Measurements from ENCODE around the gene PRDX2.

Gene PRDX2

DNA sequence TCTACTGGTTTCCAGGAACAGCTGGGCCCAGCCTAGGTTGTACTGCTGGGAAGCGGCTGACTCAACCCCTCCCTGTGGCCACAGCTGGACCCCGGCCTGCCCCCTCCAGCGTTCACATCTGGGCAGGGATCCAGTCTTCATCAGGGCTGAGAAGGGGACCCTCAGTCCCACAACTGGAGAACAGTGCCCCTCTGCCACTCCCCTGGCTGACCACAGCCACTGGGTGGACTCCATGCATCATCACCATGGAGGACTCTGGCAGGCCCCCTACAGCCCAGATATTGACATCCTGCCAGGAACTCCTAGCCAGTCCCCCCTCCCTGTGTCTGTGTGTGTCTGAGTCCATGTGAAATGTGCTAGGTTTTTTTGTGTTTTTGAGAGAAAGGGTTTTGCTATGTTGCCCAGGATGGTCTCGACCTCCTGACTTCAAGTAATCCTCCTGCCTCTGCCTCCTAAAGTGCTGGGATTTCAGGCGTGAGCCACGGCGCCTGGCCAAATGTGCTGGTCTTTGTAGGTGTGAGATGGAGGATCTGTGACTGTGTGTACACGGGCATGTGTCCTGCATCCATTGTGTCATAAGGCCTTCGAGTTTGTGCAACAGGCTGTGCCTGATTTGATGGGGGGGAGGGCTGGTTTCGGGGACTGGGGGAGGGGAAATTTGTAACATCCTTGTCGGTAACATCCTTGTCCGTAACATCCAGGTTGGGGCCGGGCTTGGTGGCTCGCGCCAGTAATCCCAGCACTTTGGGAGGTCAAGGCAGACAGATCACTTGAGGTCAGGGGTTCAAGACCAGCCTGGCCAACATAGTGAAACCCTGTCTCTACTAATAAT lies 22.2 kb downstream of the PRDX2 start:
- no peak for DNase-seq

DNA sequence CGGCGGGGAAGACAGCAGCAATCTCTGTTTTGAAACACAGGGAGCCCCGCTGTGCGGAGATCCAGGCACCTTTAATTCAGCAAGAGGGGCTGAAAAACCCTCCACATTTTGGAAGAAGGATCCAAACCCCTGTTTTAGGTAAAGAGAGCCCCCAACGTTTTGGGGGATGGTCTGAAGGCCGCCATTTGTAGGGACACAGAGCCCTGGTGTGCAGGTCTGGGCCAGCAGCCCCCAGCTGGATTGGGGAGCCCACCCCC lies 22.8 kb downstream of the PRDX2 start:
- DNase-seq = no peak

DNA sequence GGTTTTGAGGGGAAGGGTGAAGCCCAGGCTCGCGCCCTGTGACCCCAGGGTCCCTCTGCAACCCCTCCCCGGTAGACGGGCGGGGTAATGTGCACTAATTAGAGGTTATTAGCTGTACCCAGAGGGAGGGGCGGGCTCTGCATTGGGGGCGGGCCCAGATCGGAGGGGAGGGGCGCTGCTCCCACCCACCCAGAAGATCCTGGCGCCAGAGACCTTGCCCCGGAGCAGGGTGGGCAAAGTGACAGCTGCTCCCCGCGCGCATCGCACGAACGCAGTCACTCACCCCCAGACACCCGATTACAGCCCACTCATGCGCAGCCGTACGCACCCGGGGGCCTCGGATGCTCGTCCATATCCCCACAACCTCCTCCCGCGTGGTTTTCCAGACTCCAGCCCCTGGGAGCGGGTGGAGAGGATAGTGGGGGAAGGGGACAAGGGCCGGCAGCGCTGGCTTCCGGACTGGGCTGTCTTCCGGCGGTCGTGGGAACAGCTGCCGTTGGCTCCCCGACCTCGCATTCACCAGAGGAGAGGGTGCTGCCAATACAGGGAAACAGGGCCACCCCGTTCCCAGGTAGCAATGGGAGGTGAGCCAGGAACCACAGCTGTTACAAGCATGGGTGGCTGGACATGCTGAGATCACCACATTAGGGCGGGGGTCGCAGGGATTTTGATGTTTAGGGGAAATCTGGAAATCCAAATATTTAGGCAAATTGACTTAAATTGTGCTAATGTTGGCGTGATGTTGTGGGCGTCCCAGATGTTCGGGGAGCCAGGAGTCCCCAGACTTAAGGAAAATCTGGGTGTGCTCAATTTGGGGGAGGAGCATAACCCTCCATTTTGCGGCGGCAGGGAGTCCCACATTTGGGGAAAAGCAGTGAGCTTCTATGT lies 23.3 kb downstream of the PRDX2 start:
- no peak for DNase-seq

DNA sequence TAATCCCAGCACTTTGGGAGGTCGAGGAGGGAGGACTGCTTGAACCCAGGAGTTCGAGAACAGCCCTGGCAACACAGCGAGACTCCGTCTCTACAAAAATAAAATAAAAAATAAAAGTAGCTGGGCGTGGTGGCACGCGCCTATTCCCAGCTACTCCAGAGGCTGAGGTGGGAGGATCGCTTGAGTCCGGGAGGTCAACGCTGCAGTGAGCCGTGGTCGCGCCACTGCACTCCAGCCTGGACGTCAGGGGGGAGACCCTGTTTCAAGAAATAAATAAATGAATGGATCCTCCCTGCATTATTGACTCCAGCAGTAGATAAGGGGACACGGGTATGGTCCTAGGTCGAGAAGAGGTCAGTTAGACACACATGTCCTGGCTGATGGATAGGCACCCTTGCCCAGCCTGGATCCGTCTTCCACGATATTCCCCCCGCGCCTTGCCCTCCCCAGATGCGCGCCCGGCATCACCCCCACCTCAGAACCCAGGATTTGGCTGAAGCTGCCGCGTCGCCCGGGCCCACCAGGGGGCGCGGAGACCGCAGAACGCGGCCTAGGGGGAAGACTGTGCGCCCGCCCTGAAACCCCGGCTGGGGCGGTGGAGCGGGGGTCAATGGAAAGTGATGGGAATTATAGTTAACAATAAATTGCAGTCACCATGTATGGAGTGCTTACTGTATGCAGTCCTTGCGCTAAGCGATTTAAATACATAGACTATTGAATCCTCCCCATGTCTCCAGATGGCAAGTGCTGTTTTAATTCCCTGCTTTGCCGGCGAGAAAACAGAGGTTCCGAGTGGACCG lies 24.2 kb downstream of the PRDX2 start:
- peak in 1 of 2 experiments; percentile 33 for DNase-seq

DNA sequence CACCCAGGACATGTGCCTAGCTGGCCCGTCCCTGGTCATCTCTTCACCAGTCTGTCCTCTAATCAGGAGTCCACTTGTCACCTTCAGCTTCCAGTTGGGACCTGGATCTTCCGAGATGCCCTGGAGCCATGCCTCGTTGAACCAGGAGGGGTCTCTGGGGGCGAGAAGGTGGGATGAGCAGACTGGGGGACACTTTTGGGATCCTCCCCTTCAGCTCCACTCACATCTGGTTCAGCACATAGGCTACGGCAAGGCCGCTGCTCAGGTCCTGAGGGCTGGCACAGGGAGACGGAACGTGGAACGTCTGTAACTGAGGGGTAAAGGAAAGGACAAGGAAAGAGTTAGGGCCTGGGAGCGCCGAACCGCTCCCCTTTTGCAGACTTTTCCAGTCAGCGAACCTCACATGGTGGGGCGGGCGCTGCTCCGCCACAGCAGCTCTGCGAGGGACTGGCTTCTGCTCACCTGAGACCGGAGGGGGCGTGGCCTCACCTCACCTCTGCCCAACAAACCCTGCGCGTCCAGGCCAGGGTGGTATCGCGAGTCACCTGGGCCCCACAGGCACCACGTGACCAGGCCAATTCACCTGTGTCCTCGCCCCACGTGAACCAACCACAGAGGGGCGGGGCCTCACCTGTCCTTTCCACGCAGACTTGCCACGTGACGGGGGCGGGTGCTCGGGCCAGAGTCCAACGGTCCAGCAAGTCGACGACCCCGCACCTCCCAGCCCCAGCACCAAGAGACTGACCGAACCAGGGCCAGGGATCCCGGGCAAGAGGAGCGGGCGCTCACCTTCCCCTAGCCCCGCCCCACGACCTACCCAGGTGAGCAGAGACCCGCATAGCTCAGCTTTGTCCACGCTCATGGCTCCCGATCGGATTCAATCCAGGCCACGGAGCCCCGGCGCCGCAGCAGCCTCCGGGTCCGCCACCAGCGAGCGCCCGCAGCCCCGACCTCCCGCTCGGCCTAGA lies 26.7 kb downstream of the PRDX2 start, which contains the start of gene HOOK2:
Gene HOOK2 (minus strand): TSS at position 965 of the 968 bp plus-strand sequence. CDS start 103 bp downstream, at position 862.
- peak in 1 of 2 experiments; percentile 33 for DNase-seq

DNA sequence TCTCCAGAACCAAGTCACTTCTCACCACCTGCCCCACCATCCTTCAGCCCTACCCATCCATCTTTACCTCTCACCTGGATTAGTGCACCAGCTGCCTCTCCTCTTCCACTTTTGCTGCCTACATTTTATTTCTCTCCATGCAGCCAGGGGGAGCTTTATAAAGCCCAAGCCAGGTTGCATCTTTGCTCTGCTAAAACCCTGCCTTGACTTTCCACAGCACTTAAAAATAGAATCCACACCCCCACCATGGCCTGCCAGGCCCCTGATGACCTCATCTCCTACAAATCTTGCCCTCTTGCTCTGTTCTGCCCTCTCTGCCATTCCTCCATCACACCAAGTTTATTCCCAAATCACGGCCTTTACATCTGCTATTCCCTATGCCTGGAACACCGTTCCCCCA lies 28.0 kb downstream of the PRDX2 start:
- no peak for DNase-seq

DNA sequence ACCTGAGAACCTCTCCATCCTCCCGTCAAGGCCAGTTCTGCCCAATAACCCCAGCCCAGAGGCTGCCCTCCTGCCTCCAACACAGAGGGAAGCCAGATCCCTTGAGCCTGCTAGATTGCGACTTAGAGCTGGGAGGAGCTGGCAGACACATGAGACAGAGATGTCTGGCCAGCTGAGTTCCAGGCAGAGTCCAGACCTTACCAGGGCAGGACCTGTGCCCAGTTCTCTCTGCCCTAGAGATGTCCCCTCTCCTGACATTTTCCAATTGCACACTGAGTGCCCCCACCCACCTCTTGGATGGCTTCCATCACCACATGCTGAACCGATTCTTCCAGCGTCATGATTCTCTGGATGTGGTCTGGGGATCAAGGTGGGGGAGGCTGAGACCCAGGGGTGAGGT lies 29.3 kb downstream of the PRDX2 start:
- no peak for DNase-seq

DNA sequence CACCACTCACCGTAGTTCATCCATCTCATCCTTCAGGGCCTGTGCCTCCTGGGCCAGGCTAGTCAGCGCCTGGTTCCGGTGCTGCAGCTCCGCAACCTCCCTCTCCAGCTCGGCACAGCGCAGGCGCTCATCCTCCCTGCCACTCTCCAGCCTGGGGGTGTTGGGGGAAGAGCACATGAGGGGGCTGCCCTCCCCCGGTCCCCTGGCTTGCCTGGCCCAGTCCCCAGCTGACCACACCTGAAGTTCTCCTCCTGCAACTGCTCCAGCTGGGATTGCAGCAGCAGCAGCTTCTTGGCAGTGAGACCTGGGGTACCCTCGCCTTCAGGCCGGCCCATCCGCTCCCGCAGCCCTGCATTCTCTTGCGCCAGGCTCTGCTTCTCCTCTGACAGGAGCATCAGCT lies 30.7 kb downstream of the PRDX2 start:
- no peak for DNase-seq

DNA sequence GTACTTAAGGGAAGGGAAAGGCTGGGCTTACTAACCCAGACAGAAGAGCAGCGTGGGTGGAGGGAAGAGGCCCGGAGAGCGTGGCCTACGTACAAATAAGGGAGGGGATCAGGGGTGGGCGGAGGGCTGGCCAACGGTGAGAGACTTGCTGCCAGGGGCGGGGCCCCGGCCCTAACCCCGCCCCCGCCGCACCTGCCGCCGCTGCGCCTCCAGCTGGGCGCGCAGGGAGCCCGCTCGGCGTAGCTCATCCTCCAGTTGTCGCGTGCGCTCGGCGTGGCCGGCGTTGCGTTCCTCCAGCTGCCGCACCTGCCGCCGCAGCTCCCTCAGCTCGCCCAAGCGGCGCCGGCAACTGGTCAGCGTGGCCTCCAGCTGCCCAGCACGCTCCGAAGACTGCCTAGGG lies 31.9 kb downstream of the PRDX2 start:
- DNase-seq = no peak

DNA sequence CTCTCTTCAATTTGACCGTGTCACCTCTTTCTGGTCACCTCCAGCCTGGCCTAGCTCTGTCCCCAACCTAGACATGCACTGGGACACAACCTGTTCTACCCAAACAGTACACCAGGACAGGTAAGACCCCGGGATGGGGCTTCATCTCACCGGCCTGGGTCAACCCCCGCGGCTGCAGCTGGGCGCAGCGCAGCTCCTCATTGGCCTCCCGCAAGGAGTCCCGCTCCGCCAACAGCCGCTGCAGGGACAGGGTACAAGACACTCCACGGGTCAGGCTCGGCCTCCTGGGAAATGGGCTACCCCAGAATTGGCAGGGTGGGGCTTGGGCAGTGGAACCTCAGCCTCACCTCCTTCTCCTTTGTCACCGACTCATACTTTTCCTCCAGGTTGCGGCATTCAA lies 33.9 kb downstream of the PRDX2 start:
- DNase-seq = no peak

DNA sequence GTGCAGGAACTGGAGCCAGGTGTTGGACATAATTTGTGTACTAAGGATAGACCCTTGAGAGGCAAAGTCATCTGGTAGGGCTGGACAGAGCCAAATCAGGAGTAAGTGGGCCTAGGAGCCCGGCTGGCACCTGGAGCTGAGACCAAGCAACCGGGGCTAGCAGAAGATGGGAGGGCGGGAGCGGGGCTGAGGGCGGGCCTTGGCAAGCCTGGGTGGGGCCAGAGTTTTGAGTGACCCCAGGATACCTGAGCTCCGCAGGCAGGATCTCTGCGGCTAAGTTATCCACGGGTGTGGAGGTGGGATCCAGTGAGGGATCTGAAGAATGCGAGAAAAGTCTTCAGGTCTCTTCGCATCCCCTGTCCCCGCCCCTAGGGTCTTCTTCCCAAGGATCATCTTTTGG lies 34.5 kb downstream of the PRDX2 start:
- no peak for DNase-seq

DNA sequence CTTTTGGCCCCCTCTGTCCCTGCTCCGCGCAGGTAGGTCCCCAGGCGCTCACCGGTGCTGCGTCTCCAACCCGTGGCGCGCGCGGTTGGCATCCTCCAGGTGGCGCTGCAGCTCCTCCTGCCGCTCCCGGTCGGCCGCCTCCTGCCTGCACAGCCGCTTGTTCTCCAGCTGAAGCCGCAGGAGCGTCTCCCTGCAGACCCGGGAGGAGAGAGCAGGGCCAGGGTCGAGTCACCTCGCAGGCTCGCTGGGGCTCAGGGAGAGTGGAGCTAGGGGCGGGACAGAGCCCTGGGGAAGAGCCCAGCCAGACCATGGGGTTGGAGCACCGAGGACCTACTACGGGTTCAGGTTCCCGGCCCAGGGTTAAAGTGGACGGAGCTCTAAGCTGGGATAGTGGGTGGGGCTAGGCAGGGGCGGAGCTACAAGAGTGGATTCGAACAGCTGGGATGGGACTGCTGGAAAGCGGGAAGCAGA lies 35.5 kb downstream of the PRDX2 start:
- no peak for DNase-seq

DNA sequence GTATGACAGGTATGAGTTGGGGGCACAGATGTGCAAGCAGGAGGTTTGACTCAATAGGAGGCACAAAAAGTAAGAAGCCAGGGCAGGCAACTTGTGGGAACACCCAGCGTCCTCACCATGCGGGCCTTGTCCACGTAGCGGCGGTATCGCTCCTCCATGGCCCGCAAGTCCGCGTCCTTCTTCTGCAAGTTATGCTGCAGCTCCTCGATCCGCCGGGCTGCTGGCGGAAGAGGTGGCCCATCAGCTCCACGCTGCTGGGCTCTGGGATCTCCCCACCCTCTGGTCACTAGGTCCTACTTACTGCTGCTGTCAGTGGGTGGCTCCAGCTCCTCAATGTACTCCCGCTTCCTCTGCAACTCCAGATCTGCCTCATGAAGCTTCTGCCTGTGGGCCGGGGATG lies 36.9 kb downstream of the PRDX2 start:
- no peak for DNase-seq

DNA sequence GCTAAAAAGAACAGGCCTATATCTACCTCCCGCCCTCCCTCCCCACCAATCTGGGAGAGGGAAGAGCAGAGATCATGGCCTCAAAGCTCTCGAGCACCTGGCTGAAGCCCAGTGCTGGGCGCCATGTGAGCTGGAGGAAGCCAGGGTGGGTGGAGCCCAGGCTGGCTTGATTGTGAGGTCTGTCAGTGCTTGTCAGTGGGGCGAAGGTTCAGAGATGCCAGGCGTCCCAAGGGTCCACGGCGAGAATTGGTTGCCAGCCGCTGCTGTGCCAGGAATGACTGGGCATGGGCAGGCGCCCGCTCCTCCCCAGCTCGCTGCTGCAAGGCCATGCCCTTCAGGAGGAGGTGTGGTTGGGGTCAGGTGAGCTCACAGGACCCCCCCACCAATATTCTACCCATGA lies 38.5 kb downstream of the PRDX2 start:
- DNase-seq = no peak

DNA sequence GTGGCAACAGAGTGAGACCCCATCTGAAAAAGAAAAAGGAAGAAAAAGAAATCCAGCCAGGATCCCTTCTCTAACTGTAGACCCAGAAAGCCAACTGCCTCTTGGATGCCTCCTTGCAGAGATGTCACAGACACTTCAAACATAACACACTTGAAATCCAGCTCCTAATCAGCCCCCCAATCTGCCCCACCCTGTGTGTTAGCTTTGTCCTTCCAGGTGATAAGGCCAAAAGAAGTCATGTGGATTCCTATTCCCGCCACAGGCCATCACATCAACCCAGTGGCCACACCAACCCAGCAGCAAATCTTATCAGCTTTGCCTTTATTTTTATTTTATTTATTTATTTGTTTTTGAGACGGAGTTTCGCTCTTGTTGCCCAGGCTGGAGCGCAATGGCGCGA lies 41.9 kb downstream of the PRDX2 start:
- DNase-seq = no peak

DNA sequence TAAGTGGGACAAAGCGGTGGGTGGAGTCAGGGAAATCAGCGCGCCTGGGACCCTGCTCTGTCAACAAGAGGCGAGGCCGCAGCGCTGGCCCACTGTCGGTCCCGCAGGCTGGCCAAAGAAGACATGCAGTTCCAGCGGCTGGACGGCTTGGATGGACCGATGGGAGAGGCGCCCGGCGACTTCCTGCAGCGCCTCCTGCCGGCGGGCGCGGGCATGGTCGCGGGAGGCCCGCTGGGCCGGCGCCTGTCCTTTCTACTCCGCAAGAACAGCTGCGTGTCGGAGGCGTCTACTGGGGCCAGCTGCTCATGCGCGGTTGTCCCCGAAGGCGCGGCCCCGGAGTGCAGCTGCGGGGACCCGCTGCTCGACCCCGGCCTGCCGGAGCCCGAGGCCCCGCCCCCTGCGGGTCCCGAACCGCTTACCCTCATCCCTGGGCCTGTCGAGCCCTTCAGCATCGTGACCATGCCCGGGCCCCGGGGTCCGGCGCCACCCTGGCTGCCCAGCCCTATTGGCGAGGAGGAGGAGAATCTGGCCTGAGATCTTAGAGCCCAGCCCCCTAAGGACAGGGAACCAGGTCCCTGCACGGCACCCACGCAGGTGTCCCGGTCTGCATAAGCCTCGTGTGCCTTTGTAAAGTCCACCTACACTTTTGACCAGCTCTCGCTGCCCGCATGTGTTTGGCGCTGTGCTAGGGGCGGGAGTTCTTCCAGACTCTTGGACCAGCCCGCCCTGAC lies 43.9 kb downstream of the PRDX2 start:
- DNase-seq = no peak

DNA sequence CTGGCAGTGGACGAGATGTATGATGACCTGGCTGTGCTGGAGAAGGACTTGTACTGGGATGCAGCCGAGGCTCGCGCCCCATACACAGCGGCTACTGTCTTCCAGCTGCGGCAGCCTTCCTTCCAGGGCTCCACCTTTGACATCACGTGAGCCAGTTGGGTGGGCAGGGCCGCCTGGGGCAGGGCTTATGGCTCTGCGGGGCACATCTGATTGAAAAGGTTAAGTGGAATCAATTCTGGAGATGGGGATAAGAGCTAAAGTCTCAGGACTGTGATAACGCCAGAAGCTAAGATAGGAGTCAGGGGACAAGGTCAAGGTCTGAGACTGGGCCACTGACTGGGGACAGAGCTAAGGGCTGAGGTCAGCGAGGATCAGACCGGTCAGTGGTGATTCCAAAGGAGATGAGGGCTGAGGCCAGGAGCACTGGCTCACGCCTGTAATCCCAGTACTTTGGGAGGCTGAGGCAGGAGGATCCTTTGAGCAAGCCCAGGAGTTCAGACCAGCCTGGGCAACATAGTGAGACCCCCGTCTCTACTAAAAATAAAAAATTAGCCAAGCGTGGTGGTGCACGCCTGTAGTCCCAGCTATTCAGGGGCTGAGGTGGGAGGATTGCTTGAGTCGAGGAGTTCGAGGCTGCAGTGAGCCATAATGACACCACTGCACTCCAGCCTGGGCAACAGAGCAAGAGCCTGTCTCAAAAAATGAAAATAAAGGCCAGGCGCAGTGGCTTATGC lies 45.3 kb downstream of the PRDX2 start:
- no peak for DNase-seq

DNA sequence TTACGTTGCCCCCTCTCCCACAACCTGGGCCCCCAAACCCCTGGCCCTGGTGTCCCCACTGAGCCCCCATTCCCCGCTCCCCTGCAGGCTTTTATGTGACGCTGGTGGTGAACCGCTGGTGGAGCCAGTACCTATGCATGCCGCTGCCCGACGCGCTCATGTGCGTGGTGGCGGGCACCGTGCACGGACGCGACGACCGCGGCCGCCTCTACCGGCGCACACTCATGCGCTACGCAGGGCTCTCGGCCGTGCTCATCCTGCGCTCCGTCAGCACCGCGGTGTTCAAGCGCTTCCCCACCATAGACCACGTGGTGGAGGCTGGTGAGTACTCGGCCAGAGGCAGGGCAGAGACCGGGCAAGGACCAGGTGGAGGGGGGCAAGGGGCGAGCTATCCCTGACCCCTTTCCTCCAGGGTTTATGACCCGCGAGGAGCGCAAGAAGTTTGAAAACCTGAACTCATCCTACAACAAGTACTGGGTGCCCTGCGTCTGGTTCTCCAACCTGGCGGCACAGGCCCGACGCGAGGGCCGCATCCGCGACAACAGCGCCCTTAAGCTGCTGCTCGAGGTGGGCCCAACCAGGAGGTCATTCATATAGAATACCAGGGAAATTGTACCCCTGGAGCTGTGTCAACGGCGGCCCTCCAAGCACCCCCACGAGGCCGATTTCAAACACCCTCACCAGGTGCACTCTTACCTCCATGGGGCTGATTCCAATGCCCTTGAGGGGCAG lies 47.0 kb downstream of the PRDX2 start:
- no peak for DNase-seq

DNA sequence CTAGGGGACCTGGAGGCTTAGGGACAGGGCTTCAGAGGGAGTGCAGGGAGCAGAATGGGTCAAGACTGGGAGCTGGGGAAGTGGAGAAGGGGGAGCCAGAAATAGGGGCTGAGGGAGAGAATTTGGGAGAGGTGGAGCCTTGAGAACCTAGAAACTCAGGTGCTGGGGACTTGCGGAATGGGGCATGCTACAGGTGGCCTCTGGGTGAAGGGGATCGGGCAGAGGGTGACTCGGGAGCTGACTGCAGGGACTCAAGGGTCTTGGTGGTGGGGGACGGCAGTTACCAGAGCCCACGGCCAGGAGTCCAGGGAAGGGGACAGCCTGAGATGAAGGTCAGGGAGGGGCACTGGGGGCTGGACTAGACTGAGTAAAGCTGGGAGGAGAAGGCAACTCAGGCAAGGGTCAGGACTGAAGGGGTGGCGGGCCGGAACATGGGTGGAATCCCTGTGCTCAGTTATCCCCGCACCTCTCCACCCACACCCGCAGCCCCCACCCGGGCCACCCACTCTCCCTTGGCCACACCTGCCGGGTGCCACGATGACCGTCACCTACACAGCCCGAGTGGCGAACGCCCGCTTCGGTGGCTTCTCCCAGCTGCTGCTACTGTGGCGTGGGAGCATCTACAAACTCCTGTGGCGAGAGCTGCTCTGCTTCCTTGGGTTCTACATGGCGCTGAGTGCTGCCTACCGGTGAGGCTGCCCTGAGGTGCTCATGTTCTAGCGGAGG lies 49.4 kb downstream of the PRDX2 start:
- no peak for DNase-seq

Measured in cerebellar nuclear complex (tissue), 1 donor.